AG09309 (cell line): ENCODE data around the gene RILPL1.
"Not testable (repeated sequence)": the region's sequence is repeated elsewhere in the genome, so short reads cannot be mapped to it uniquely, and the experiment has no call there.

Experiments used
- DNase-seq: peaks from one replicate; pipeline ENCODE4 v3.0.0-alpha.2; 2010; ENCODE audit warnings: low read depth
- H3K4me3 ChIP-seq: 2 replicates; pipeline ENCODE4 v1.5.1; 2011; ENCODE audit warnings: mild to moderate bottlenecking, low read depth, low read length, moderate library complexity; ENCODE audit not compliant: control insufficient read depth
- TF ChIP-seq, protein P1 (sequence below): IDR thresholded peaks from 2 replicates; pipeline ENCODE4 v1.5.1; 2011; ENCODE audit warnings: mild to moderate bottlenecking, low read depth, low read length, inconsistent platforms; ENCODE audit not compliant: insufficient read depth, control insufficient read depth; ENCODE audit errors: missing control alignments

The RILPL1 gene

DNA sequence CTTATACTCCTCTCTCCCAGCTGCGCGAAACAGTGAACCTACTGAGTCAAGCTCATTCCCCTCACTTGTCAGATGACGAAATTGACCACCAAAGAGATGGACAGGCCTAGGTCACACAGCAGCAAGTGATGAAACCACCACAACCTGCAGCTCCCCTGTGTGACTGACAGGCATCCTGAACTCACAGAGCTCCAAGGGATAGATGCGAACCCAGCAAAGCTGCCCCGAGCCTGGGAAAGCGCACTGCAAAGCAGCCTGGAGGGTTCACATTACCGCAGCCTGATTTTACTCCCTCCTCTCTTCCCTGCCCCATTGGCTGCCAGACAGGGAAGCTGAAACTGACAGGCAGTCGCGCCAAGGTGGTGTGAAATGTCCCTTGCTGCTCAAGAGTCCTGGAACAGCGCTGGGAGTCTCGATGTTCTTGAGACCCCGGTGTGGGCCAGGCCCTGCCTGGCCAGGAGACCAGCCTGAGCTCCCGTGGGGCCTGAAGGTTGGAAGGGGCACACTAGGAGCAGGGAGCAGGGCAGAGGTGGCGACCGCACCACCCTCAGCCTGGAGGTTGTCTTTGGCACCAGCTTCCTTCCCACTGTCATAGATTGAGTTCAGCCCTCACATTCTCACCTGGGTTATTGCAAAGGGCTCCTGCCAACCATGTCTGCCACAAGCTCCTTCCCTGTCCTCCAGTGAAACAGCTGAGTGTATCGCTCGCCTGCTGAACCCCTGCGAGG lies 39.2 kb downstream of the RILPL1 start:
- no peak for DNase-seq
- TF ChIP-seq, protein P1, sequence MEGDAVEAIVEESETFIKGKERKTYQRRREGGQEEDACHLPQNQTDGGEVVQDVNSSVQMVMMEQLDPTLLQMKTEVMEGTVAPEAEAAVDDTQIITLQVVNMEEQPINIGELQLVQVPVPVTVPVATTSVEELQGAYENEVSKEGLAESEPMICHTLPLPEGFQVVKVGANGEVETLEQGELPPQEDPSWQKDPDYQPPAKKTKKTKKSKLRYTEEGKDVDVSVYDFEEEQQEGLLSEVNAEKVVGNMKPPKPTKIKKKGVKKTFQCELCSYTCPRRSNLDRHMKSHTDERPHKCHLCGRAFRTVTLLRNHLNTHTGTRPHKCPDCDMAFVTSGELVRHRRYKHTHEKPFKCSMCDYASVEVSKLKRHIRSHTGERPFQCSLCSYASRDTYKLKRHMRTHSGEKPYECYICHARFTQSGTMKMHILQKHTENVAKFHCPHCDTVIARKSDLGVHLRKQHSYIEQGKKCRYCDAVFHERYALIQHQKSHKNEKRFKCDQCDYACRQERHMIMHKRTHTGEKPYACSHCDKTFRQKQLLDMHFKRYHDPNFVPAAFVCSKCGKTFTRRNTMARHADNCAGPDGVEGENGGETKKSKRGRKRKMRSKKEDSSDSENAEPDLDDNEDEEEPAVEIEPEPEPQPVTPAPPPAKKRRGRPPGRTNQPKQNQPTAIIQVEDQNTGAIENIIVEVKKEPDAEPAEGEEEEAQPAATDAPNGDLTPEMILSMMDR = no peak
- H3K4me3 ChIP-seq = no peak overlapping the region

- not testable (repeated sequence) for DNase-seq
Observed at GRCh38 chr12:123492339-123493039, 41.0 kb downstream of the RILPL1 start.

DNA sequence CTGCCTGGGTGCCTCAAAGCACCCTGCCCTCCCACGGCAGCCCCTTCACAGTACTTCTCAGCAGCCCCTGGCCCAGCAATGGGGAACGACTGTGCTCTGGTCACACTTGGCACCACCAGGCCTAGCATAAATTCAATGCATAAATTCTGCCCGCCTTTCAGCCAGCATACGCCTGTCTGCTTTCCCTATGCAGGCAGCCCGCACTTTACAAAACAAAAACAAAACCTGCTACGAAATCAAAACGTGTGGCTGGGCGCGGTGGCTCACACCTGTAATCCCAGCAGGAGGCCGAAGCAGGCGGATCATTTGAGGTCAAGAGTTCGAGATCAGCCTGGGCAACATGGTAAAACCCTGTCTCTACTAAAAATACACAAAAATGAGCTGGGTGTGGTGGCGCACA lies 42.0 kb downstream of the RILPL1 start:
- TF ChIP-seq, protein P1 = no peak
- no peak overlapping the region for H3K4me3 ChIP-seq
- DNase-seq = no peak

More at GRCh38 chr12:123492339-123493039, 41.0 kb downstream of the RILPL1 start:
- not testable (repeated sequence) for H3K4me3 ChIP-seq

DNA sequence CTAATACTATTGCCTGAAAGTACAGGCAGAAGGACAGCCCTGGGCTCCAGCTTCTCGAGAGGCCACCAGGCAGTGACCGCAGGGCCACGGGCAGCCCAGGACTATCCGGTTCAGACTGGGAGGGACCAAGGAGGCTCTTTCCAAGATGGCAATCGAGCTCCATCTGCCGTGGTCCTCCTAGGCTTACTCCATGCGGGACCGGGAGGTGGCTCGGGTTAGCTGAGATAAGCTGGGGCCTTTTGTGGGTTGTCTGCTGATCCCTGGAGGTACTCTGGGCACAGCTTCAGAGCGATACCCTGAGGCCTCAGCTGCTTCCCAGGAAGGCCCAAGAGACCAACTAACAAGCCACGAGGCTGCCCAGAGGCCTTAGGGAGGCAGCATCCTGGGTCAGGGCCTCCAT lies 42.5 kb downstream of the RILPL1 start:
- DNase-seq = no peak
- TF ChIP-seq, protein P1 = no peak
- H3K4me3 ChIP-seq = no peak overlapping the region

- no peak for DNase-seq
- H3K4me3 ChIP-seq = no peak overlapping the region
- TF ChIP-seq, protein P1 = no peak
Observed at GRCh38 chr12:123490089-123490488, 43.4 kb downstream of the RILPL1 start.

DNA sequence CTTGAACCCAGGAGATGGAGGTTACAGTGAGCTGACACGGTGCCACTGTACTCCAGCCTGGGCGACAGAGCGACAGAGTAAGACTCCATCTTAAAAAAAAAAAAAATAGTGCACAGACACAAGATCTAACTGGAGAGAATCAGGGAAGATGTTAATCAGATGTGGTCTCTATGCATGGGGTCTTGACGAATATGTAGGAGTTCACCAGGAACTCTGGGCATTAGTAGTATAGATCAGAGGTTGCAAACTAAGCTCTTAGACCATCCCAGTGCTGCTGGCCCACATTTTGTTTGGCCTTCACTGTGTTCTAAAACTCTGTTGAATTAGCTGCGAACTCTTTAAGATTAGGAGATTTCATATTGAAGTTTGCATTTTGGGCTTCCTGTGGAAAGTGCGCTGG lies 43.9 kb downstream of the RILPL1 start:
- H3K4me3 ChIP-seq = no peak overlapping the region
- no peak for DNase-seq
- TF ChIP-seq, protein P1 = no peak

DNA sequence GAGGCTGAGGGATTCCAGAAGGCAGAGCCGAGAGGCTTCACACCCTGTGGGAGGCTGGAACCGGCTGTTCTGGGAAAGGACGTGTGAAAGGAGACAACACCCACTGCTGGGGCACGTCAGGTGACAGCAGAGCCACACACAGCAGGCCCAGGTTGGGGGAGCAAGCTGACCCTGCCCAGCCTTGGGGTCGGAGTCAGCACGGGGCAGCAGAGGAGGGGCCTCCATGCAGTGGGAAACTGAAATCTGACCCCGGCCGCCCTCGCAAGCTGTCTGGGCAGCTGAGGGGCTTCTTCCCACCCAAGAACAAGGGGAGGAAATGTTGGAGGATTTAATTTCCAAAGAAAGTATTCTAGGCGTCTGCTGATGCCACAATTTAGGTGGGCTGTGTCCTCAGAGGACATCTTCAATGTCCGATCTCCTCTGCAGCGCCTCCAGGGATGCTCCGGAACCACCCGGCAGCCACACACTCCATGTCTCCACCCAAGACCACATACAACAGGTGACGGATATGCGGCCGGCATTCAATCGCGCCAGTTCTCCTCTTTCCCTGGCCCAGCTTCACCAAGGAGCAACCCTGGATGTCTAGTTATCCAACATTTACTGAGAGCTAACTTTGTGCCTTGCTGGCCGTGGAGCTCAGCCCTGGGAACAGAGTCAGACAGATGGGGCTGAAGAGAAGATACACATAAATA lies 44.8 kb downstream of the RILPL1 start:
- no peak overlapping the region for H3K4me3 ChIP-seq
- TF ChIP-seq, protein P1 = no peak

More for the DNA sequence above, 44.8 kb downstream of the RILPL1 start:
- DNase-seq = no peak
